GM12872 (cell line): ENCODE results near the gene GALNT15.

Experiments
- TF ChIP-seq, protein P1 (sequence below): IDR thresholded peaks from 3 replicates; pipeline ENCODE4 v1.5.1; 2011; ENCODE audit warnings: low read depth, mild to moderate bottlenecking, low read length, moderate library complexity; ENCODE audit not compliant: insufficient read depth

Gene GALNT15

DNA sequence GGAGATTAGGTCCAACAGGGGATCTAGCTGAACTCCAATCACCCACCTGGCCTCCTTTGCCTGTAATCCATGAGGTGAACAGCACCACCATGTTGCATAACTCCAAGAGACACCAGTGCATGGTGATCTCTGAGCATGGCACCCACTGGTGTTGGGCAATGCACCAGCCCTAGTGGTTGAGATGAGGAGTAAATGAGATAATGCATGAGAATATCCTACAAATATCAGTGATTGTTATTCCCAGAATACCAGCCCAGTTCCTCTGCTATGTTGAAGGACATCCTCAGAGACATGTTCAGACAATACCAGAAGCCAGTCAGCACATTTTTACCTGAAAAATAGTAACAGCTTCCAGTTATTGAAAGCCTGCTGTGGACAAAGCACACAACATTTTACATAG is 14.7 kb downstream of the GALNT15 start:
- TF ChIP-seq, protein P1, sequence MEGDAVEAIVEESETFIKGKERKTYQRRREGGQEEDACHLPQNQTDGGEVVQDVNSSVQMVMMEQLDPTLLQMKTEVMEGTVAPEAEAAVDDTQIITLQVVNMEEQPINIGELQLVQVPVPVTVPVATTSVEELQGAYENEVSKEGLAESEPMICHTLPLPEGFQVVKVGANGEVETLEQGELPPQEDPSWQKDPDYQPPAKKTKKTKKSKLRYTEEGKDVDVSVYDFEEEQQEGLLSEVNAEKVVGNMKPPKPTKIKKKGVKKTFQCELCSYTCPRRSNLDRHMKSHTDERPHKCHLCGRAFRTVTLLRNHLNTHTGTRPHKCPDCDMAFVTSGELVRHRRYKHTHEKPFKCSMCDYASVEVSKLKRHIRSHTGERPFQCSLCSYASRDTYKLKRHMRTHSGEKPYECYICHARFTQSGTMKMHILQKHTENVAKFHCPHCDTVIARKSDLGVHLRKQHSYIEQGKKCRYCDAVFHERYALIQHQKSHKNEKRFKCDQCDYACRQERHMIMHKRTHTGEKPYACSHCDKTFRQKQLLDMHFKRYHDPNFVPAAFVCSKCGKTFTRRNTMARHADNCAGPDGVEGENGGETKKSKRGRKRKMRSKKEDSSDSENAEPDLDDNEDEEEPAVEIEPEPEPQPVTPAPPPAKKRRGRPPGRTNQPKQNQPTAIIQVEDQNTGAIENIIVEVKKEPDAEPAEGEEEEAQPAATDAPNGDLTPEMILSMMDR: no peak

DNA sequence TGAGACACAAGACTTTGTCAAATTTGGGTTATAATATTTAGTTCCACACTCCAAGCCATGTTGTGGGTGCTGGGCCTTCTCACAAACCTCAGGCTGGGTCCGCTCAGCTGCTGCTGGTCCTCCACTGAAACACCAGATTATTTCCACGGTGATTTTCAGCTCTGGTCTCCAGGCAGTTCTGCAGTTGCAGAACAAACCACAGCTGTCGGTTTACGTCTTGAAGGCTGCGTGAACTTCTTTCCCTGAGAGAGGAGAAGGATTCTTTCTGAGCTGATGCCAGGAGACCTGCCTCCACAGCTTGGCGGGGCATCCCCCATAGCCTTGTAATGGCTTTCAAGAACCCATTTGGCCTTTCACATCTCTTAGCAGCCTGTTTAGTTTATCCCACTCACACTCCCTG is 16.2 kb downstream of the GALNT15 start:
- TF ChIP-seq, protein P1: no peak

DNA sequence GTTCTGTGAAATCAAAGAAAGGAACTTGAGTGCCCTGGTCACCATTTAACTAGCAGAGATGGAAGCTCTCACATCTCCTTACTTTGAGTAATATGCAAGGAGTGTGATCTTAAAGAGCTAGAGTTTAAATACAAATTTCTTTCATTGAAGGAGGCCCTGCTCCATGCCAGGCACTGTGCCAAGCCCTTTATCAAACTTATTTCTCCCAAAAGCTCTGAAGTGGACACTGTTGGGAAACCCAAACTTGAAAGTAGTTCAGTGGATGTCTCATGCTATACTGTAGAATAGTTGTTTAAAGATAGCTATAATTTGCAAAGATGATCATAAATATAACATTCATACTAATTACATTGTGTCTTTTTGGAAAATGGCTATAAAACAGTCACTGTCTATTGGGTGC is 17.1 kb downstream of the GALNT15 start:
- TF ChIP-seq, protein P1: no peak

DNA sequence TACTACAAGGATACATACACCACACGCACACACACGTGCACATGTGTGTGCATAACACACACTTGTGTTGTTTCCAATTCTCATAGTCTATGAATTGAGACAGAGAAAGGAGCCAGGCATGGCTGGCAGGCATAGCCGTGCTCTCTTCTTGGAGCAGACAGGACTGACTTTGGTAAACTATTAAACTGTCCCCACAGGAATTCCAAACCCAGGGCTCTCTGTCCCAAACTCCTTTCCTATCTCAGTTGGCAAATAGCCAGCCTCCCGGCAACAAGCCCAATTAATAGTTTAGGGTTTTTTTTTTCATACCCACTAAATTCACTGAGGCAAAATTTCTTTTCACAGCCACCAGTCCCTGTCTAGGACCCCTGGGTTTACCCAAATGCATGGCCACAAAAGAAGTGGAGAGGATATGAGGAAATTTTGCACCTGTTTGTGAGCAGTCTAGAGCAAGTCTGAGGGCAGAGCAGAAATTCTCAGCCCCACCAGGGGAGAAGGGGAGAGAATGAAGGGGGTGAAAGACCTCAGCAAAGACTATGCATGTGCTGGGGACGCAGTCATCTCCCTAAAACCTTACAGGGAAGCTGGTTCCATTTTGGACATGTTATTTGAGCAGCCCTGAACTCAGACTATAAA is 17.8 kb downstream of the GALNT15 start:
- TF ChIP-seq, protein P1: no peak

DNA sequence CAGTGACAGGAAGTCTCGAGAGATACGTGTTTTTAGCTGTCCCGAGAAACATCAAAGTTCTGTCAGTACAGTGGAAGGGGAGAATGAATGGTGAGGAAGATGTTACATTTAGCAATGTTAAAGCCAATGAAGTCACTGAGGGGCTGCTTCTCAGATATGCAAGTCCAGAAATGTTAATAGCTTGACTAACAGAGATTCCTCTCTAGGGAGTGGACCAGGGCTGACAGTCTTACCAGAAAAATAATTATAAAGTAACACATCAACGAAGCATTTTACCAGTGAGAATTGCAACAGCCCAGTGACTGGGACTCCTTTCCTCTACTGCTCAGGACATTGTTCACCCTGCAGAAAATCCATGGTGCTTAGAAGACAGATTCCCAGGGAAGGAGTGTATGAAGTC is 23.9 kb downstream of the GALNT15 start:
- TF ChIP-seq, protein P1: no peak

DNA sequence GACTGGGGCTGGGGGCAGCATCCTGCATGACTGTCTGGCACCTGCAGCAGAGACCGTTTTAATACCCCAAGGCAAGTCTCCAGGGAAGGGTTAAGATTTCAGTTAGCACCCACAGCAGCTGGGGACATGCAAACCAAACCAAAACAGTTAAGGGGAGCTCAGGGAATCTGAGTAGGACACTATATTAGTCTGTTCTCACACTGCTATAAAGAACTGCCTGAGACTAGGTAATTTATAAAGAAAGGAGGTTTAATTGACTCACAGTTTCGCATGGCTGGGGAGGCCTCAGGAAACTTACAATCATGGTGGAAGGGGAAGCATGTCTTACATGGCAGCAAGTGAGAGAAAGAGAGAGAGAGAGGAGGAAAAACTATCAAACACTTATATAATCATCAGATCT is 25.3 kb downstream of the GALNT15 start:
- TF ChIP-seq, protein P1: no peak

DNA sequence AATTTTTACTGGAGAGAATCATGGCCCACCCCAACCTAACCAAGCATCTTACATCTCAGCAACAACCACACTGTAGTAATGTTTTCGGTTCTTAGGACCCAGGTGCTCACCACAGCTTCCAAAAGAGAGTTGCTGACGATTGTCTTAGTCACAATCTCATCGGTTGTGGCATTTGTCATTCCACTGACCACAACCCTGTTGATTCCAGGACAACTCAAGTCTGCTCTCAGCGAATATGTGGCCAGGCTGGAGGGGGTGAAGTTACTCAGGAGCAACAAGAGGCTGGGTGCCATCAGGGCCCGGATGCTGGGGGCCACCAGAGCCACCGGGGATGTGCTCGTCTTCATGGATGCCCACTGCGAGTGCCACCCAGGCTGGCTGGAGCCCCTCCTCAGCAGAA is 25.9 kb downstream of the GALNT15 start:
- TF ChIP-seq, protein P1: no peak
